Peyer's patch (tissue), 4 donors: Measurements from ENCODE around the gene CNOT3.

ENCODE experiments used
- POLR2A ChIP-seq, 2 donors: fragments of 450-650 bp; IDR thresholded peaks; one replicate each; pipeline ENCODE4 v1.5.1; 2017; ENCODE audit warnings: antibody characterized with exemption in 2 of 2, mild to moderate bottlenecking in 2 of 2, moderate library complexity in 2 of 2
- TF ChIP-seq, protein P1 (sequence below), 6 experiments: fragments of 450-650 bp in 4 of 6; fragments of 200-600 bp in 2 of 6; sonication (generic) in 1 of 6; IDR thresholded peaks; one replicate each; pipeline ENCODE4 v1.5.1; 2017 to 2019; ENCODE audit warnings: antibody characterized with exemption in 6 of 6, mild to moderate bottlenecking in 3 of 6, moderate library complexity in 1 of 6

DNA sequence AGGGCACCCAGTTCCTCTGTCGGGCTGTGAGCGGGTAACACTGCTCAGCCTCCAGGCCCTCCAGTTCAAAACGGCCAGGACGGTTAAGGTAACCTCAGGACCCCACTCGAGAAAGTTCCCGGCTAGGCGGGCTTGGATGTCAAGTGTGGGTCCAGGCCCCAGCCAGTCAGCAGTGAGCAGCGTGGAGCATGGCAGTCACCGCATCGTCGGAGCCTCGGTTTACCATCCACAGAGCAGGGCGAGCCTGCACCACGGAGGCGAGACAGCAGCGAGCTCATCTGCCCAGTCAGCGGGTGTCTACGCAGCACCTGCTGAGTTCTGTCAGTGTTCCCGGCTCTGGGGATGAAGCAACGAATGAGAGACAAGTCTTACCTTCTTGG lies 8.0 kb upstream of the CNOT3 start:
- TF ChIP-seq, protein P1, sequence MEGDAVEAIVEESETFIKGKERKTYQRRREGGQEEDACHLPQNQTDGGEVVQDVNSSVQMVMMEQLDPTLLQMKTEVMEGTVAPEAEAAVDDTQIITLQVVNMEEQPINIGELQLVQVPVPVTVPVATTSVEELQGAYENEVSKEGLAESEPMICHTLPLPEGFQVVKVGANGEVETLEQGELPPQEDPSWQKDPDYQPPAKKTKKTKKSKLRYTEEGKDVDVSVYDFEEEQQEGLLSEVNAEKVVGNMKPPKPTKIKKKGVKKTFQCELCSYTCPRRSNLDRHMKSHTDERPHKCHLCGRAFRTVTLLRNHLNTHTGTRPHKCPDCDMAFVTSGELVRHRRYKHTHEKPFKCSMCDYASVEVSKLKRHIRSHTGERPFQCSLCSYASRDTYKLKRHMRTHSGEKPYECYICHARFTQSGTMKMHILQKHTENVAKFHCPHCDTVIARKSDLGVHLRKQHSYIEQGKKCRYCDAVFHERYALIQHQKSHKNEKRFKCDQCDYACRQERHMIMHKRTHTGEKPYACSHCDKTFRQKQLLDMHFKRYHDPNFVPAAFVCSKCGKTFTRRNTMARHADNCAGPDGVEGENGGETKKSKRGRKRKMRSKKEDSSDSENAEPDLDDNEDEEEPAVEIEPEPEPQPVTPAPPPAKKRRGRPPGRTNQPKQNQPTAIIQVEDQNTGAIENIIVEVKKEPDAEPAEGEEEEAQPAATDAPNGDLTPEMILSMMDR (IDR thresholded peaks at IDR 0.05): no peak
- no peak for TF ChIP-seq POLR2A (IDR thresholded peaks at IDR 0.05)
